ENCODE results near the gene ERP44. TPM values are rescaled to one million over a fixed set of nuclear protein-coding genes. Genes with fewer than 3 reads are reported as not detected.

The ERP44 gene
- total and polyA plus RNA-seq, 12 donors, result 12.9 to 43.7 (median 21.3) TPM

- no peak for DNase-seq
- no peak overlapping the region for H3K27ac ChIP-seq
- no peaks in the 10 kb centered on the region for H3K27me3 ChIP-seq
- WGBS, 4 donors, result 96 to 100% (median 98%) methylated on average over 1 of the region's 1 CpG
- no peaks in the 10 kb centered on the region for H3K36me3 ChIP-seq (replicated peaks in 1 of 2)
- no peaks in the 10 kb centered on the region for H3K9me3 ChIP-seq (replicated peaks in 1 of 3)
- TF ChIP-seq CTCF (IDR thresholded peaks at IDR 0.05) (no peak), POLR2A (IDR thresholded peaks at IDR 0.05) (no peak)
- no peaks in the 10 kb centered on the region for H3K4me1 ChIP-seq (replicated peaks in 1 of 2)
- no peak overlapping the region for H3K4me3 ChIP-seq
- intact Hi-C loops (cut with DNase I), result loop anchor here in 1 of 2 donors (10.0 kb wide), 1 partner anchor 176 kb away; no protein-coding TSS in a partner anchor
Measured at GRCh38 chr9:100038472-100038871, 60.3 kb downstream of the ERP44 start.

GRCh38 chr9:100033877-100034551, 64.8 kb downstream of the ERP44 start:
- Histone ChIP-seq H3K27ac (no peak overlapping the region), H3K9me3 (replicated peaks in 1 of 3) (no peaks in the 10 kb centered on the region), H3K36me3 (replicated peaks in 1 of 2) (no peaks in the 10 kb centered on the region), H3K27me3 (no peaks in the 10 kb centered on the region), H3K4me1 (replicated peaks in 1 of 2) (no peaks in the 10 kb centered on the region), H3K4me3 (no peak overlapping the region)
- intact Hi-C loops (cut with DNase I), result loop anchor here (5.0 to 10.0 kb wide), 2 partner anchors 181 to 188 kb away; no protein-coding TSS in a partner anchor
- no peak for DNase-seq
- 88 to 92% (median 88%) methylated on average over 3 of the region's 3 CpGs for WGBS, 4 donors
- no peak for TF ChIP-seq CTCF (IDR thresholded peaks at IDR 0.05)

GRCh38 chr9:100030548-100030947, 68.3 kb downstream of the ERP44 start:
- no peak overlapping the region for H3K4me3 ChIP-seq
- TF ChIP-seq POLR2A (IDR thresholded peaks at IDR 0.05) (no peak), CTCF (IDR thresholded peaks at IDR 0.05) (no peak)
- whole genome bisulfite sequencing, 4 donors, result 93 to 100% (median 98%) methylated on average over 2 of the region's 2 CpGs
- H3K27me3 ChIP-seq, result no peaks in the 10 kb centered on the region
- intact Hi-C loops (cut with DNase I), result loop anchor here (5.0 to 10.0 kb wide), 2 partner anchors 184 to 192 kb away; no protein-coding TSS in a partner anchor
- H3K9me3 ChIP-seq (replicated peaks in 1 of 3), result no peaks in the 10 kb centered on the region
- no peak for DNase-seq
- H3K36me3 ChIP-seq (replicated peaks in 1 of 2), result no peaks in the 10 kb centered on the region
- no peak overlapping the region for H3K27ac ChIP-seq
- H3K4me1 ChIP-seq (replicated peaks in 1 of 2), result no peaks in the 10 kb centered on the region

GRCh38 chr9:100029251-100029650, 69.5 kb downstream of the ERP44 start:
- no peak for DNase-seq
- 84 to 93% (median 87%) methylated on average over 3 of the region's 3 CpGs for WGBS, 4 donors
- Histone ChIP-seq H3K4me3 (no peak overlapping the region), H3K9me3 (replicated peaks in 1 of 3) (no peaks in the 10 kb centered on the region), H3K27me3 (no peaks in the 10 kb centered on the region), H3K27ac (no peak overlapping the region), H3K4me1 (replicated peaks in 1 of 2) (no peaks in the 10 kb centered on the region), H3K36me3 (replicated peaks in 1 of 2) (no peaks in the 10 kb centered on the region)
- no peak for TF ChIP-seq CTCF (IDR thresholded peaks at IDR 0.05)
- TF ChIP-seq POLR2A (IDR thresholded peaks at IDR 0.05), result no peak
- intact Hi-C loops (cut with DNase I), result loop anchor here in 1 of 2 donors (10.0 kb wide), 1 partner anchor 296 kb away; no protein-coding TSS in a partner anchor
